OCI-LY7 (cell line): ENCODE results near the gene PTPRQ. TPM values are rescaled to one million over a fixed set of nuclear protein-coding genes. Genes with fewer than 3 reads are reported as not detected.

Experiments used
- BruUV-seq: library from RNA; stranded (reverse); fragments of 400-500 nt; replicated peaks from 2 replicates; lab custom pipeline; 2021; lab: Mats Ljungman, UMichigan
- CTCF ChIA-PET: fragments of 300-600 bp; sonication (Branson Sonifier 250); formaldehyde crosslinking; loops from one replicate; lab custom pipeline; 2022; ENCODE audit warnings: antibody characterized with exemption; ENCODE audit not compliant: unreplicated experiment; lab: Charles Lee
- POLR2A ChIA-PET: fragments of 300-600 bp; sonication (Branson Sonifier 250); formaldehyde crosslinking; loops from one replicate; lab custom pipeline; 2022; ENCODE audit warnings: antibody characterized with exemption; lab: Charles Lee
- DNase-seq: peaks from one replicate; pipeline ENCODE4 v3.0.0-alpha.2; 2015; ENCODE audit warnings: low spot score
- H2AFZ ChIP-seq: fragments of 200-600 bp; sonication (generic), shearing (Covaris generic); 2 replicates; pipeline ENCODE4 v1.6.1; 2014; ENCODE audit warnings: mild to moderate bottlenecking, antibody characterized with exemption, low read length, moderate library complexity
- H3K27ac ChIP-seq: fragments of 200-600 bp; sonication (generic); 2 replicates; pipeline ENCODE4 v1.5.1; 2014; ENCODE audit warnings: mixed run types, low read depth, mild to moderate bottlenecking, moderate library complexity, low read length, inconsistent platforms; ENCODE audit not compliant: poor library complexity, severe bottlenecking
- H3K36me3 ChIP-seq: fragments of 200-600 bp; sonication (generic); 2 replicates; pipeline ENCODE4 v1.6.1; 2014; ENCODE audit warnings: mild to moderate bottlenecking, antibody characterized with exemption, low read length, moderate library complexity, mixed read lengths; ENCODE audit not compliant: insufficient read depth
- H3K4me1 ChIP-seq: fragments of 200-600 bp; sonication (generic); 2 replicates; pipeline ENCODE4 v1.5.1; 2014; ENCODE audit warnings: mild to moderate bottlenecking, low read length; ENCODE audit not compliant: insufficient read depth, poor library complexity, severe bottlenecking
- H3K4me2 ChIP-seq: fragments of 200-600 bp; sonication (generic); 2 replicates; pipeline ENCODE4 v1.6.1; 2014; ENCODE audit warnings: mild to moderate bottlenecking, low read length
- H3K4me3 ChIP-seq: fragments of 200-600 bp; sonication (generic); 2 replicates; pipeline ENCODE4 v1.5.1; 2014; ENCODE audit warnings: mild to moderate bottlenecking, low read depth, low read length; ENCODE audit not compliant: poor library complexity, severe bottlenecking
- H3K79me2 ChIP-seq: fragments of 200-600 bp; sonication (generic); 2 replicates; pipeline ENCODE4 v1.6.1; 2016; ENCODE audit warnings: low read depth, mild to moderate bottlenecking, low read length, moderate library complexity, mixed read lengths; ENCODE audit not compliant: insufficient read depth
- H3K9me2 ChIP-seq: fragments of 200-600 bp; sonication (generic); 2 replicates; pipeline ENCODE4 v1.6.1; 2016; ENCODE audit warnings: mild to moderate bottlenecking, low read length, mixed read lengths; ENCODE audit not compliant: insufficient read depth
- H3K9me3 ChIP-seq: fragments of 200-600 bp; sonication (generic); 2 replicates; pipeline ENCODE4 v1.6.1; 2014; ENCODE audit warnings: mild to moderate bottlenecking, mixed run types, low read length, mixed read lengths
- H4K20me1 ChIP-seq: fragments of 200-600 bp; sonication (generic); 2 replicates; pipeline ENCODE4 v1.6.1; 2014; ENCODE audit warnings: mild to moderate bottlenecking, antibody characterized with exemption, low read length, moderate library complexity, mixed read lengths; ENCODE audit not compliant: insufficient read depth
- CTCF ChIP-seq: fragments of 200-600 bp; sonication (generic); conservative IDR thresholded peaks from 2 replicates; pipeline ENCODE4 v1.5.1; 2014; ENCODE audit warnings: mild to moderate bottlenecking, antibody characterized with exemption, low read length, moderate library complexity, mixed read lengths
- EZH2phosphoT487 ChIP-seq: fragments of 200-600 bp; sonication (generic); IDR thresholded peaks from 2 replicates; pipeline ENCODE4 v1.6.1; 2018; ENCODE audit warnings: low read depth, borderline replicate concordance, mild to moderate bottlenecking, mixed run types, antibody characterized with exemption, low read length, moderate library complexity, mixed read lengths
- intact Hi-C: fragments of 100-400 bp; cut with micrococcal nuclease; formaldehyde crosslinking; loops from one replicate; pipeline ENCODE4 v1.10.0; 2022; ENCODE audit not compliant: unreplicated experiment
- total RNA-seq, 2 experiments: library from RNA; depleted of rRNA in 1 of 2; stranded (reverse); fragments of >200 nt in 1 of 2; shearing (Covaris generic) in 1 of 2; gene quantifications; 2 replicates each; pipeline ENCODE4 v1.2.3, GENCODE V29; 2014 to 2022

Gene PTPRQ
- total RNA-seq, 2 experiments from 2014 or later: not detected

- Histone ChIP-seq H3K9me2 (no peaks in the 10 kb centered on the region), H3K4me3 (no peak overlapping the region), H3K27ac (no peak overlapping the region), H4K20me1 (no peaks in the 10 kb centered on the region), H3K4me2 (no peak overlapping the region), H2AFZ (no peak overlapping the region), H3K9me3 (no peaks in the 10 kb centered on the region), H3K4me1 (no peaks in the 10 kb centered on the region), H3K36me3 (no peaks in the 10 kb centered on the region), H3K79me2 (no peaks in the 10 kb centered on the region)
- no TSS peak for BruUV-seq
- no peak for TF ChIP-seq CTCF
- no peak for TF ChIP-seq EZH2phosphoT487
- DNase-seq: no peak
- CTCF ChIA-PET: no interaction called here
- intact Hi-C loops: no loop called here
- POLR2A ChIA-PET: interaction anchor here (1.4 kb wide), 1 partner anchor 12 kb away, joined by 4 read pairs; no protein-coding TSS in a partner anchor
Observed at GRCh38 chr12:80643961-80644360, 199.9 kb downstream of the PTPRQ start.

GRCh38 chr12:80648881-80649280 is 204.8 kb downstream of the PTPRQ start:
- no peak for TF ChIP-seq CTCF
- no peaks in the 10 kb centered on the region for H3K9me3 ChIP-seq
- H3K4me3 ChIP-seq: no peak overlapping the region
- no peak overlapping the region for H3K4me2 ChIP-seq
- no peak overlapping the region for H2AFZ ChIP-seq
- intact Hi-C loops: no loop called here
- H3K27ac ChIP-seq: no peak overlapping the region
- no peaks in the 10 kb centered on the region for H3K4me1 ChIP-seq
- BruUV-seq: no TSS peak
- no peaks in the 10 kb centered on the region for H3K79me2 ChIP-seq
- no peaks in the 10 kb centered on the region for H3K9me2 ChIP-seq
- no peaks in the 10 kb centered on the region for H4K20me1 ChIP-seq
- ChIA-PET POLR2A (no interaction called here), CTCF (no interaction called here)
- no peak for DNase-seq
- H3K36me3 ChIP-seq: no peaks in the 10 kb centered on the region

- ChIA-PET CTCF (no interaction called here), POLR2A (interaction anchor here (0.9 to 1.3 kb wide), 2 partner anchors 11 to 57 kb away, joined by 4 to 5 read pairs; no protein-coding TSS in a partner anchor)
- Histone ChIP-seq H3K27ac (no peak overlapping the region), H3K9me3 (no peaks in the 10 kb centered on the region), H3K9me2 (no peaks in the 10 kb centered on the region), H3K79me2 (no peaks in the 10 kb centered on the region), H3K4me1 (no peaks in the 10 kb centered on the region), H2AFZ (no peak overlapping the region), H4K20me1 (no peaks in the 10 kb centered on the region), H3K36me3 (no peaks in the 10 kb centered on the region), H3K4me3 (no peak overlapping the region), H3K4me2 (no peak overlapping the region)
- no peak for DNase-seq
- intact Hi-C loops: no loop called here
- BruUV-seq: no TSS peak
- no peak for TF ChIP-seq EZH2phosphoT487
- no peak for TF ChIP-seq CTCF
Observed at GRCh38 chr12:80655751-80656150, 211.7 kb downstream of the PTPRQ start.
